BLaER1 treated with 17β-estradiol and CSF1 and Interleukin-3, amounts not matched to agents 10 nM and 100 nM (cell line): Measurements from ENCODE around the gene ZHX3.
"Not testable (repeated sequence)": the region's sequence is repeated elsewhere in the genome, so short reads cannot be mapped to it uniquely, and the experiment has no call there.

ENCODE experiments used
- H3K27ac ChIP-seq, 11 experiments: shearing (Covaris generic); formaldehyde crosslinking; 2 replicates each; pipeline ENCODE4 v1.8.1; 2022
- H3K27me3 ChIP-seq, 11 experiments: shearing (Covaris generic); formaldehyde crosslinking; 2 replicates each; pipeline ENCODE4 v1.8.1; 2022
- H3K36me3 ChIP-seq, 11 experiments: shearing (Covaris generic); formaldehyde crosslinking; 2 replicates each; pipeline ENCODE4 v1.8.1; 2022
- H3K4me1 ChIP-seq, 10 experiments: shearing (Covaris generic); formaldehyde crosslinking; 2 replicates each; pipeline ENCODE4 v1.8.1; 2022
- H3K4me2 ChIP-seq, 11 experiments: shearing (Covaris generic); formaldehyde crosslinking; 2 replicates each; pipeline ENCODE4 v1.8.1; 2022
- H3K4me3 ChIP-seq, 10 experiments: shearing (Covaris generic); formaldehyde crosslinking; 2 replicates each; pipeline ENCODE4 v1.8.1; 2022
- H3K9ac ChIP-seq, 11 experiments: shearing (Covaris generic); formaldehyde crosslinking; 2 replicates each; pipeline ENCODE4 v1.8.1; 2022
- H3K9me3 ChIP-seq, 11 experiments: shearing (Covaris generic); formaldehyde crosslinking; replicated peaks in 1 of 11; 2 replicates each; pipeline ENCODE4 v1.8.1; 2022
- H4K20me1 ChIP-seq, 11 experiments: shearing (Covaris generic); formaldehyde crosslinking; 2 replicates each; pipeline ENCODE4 v1.8.1; 2022
- Cebpa-rat ChIP-seq, 11 experiments: shearing (Covaris generic); IDR thresholded peaks; 2 replicates each; pipeline ENCODE4 v1.8.1; 2022

Gene ZHX3

DNA sequence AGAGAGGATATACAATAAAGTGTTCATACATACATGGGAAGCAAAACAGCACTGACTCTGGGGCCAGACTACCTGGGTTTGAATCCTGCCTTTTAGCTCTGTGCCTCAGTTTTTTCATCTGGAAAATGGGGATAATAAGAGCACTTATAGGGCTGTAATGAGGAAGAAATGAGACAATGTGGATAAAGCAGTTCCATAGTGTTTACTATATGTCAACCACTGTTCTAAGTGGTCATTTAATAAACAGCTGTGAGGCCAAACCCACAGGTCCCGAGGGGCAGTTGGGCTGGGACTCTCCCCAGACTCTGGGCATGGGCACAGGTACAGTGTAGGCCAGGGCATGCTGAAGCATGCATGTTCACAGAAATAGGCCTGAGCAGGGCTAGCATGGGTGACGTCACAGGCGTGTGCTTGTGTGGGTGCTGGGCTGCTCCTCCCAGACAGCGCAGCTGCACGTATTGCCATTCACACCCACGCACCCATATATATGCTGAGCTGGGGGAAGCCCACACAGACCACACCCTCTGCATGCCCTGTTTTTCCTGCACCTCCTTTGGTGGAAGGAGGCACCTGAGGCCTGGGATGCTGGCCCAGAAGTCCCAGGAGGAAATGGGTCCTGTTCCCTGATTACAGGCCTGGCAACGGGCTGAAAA lies 183.7 kb downstream of the ZHX3 start:
- peaks cover 15 to 31% (median 21%) of the 10 kb centered on the region in 10 experiments; a peak in 19 of 20 replicates for H3K4me1 ChIP-seq
- no peak overlapping the region for H3K4me3 ChIP-seq
- H4K20me1 ChIP-seq, result peaks cover 0 to 22% (median 8%) of the 10 kb centered on the region in 11 experiments; a peak in 16 of 22 replicates
- H3K36me3 ChIP-seq, result peaks cover 0 to 6% (median 0%) of the 10 kb centered on the region in 11 experiments; a peak in 2 of 22 replicates
- no peak overlapping the region for H3K27ac ChIP-seq
- no peak for TF ChIP-seq Cebpa-rat (IDR thresholded peaks at IDR 0.05)
- H3K27me3 ChIP-seq, result no peaks in the 10 kb centered on the region; a peak in 1 of 22 replicates
- peak overlapping the region in 3 of 11 experiments; percentile 25 to 39 (median 36); a peak in 5 of 22 replicates for H3K4me2 ChIP-seq
- H3K9ac ChIP-seq, result no peak overlapping the region
- H3K9me3 ChIP-seq, result no peaks in the 10 kb centered on the region

DNA sequence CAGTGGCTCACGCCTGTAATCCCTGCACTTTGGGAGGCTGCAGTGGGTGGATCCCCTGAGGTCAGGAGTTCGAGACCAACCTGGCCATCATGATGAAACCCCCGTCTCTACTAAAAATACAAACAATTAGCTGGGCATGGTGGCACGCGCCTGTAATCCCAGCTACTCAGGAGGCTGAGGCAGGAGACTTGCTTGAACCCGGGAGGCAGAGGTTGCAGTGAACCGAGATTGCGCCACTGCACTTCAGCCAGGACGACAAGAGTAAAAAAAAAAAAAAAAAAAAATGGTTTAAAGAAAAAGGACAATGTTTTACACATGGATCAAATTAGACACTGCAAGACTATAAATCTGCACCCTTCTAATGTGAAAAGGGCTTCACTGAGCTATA lies 185.1 kb downstream of the ZHX3 start:
- not testable (repeated sequence) for H3K4me2 ChIP-seq, H3K27ac ChIP-seq
- peaks cover 6 to 19% (median 11%) of the 10 kb centered on the region in 10 experiments; a peak in 19 of 20 replicates for H3K4me1 ChIP-seq

DNA sequence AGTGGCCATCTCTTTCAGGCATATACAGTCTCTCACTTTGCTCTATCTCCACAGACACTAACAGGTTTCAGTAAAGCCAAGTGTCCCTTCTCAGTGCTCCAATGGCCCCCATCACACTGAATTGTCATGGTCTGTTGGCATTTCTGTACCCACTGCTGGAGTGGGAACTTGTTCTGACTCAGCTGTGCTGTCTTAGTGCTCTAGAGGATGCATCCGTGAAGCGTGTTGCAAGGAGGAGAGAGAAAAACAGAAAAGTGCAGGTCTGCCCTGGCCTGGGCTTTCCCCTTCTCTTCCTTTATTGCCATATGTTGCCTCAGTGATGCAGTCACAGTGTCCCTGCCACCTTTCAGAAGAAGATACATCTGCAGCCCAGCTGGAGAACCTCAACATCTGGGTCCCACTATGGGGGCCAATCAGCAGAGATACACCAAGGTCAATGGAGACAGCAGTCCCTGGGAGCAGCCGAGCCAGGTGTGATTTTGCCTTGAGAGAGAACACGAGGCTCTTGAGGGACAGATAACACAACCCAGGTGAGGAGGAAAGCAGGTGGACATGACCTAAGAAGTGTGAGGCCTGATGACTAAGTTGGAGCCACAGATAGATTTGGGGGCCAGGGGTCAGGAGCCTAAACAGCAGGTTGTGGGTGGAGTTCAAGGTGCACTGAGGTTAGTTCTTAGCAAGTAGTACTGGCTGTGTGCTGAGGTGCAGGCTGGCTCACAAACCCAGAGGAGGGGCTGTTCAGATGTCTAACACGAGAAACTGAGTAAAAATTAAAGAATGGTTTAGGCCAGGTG lies 185.7 kb downstream of the ZHX3 start:
- Histone ChIP-seq H3K4me3 (no peak overlapping the region), H3K4me1 (peaks cover 6 to 19% (median 11%) of the 10 kb centered on the region in 10 experiments; a peak in 19 of 20 replicates), H3K36me3 (peaks cover 1 to 17% (median 11%) of the 10 kb centered on the region in 11 experiments), H3K27me3 (no peaks in the 10 kb centered on the region; a peak in 1 of 22 replicates), H3K9ac (no peak overlapping the region), H3K9me3 (peaks cover 0 to 9% (median 5%) of the 10 kb centered on the region in 11 experiments; a peak in 13 of 22 replicates), H4K20me1 (peaks cover 0 to 15% (median 0%) of the 10 kb centered on the region in 11 experiments; a peak in 3 of 22 replicates), H3K27ac (no peak overlapping the region), H3K4me2 (no peak overlapping the region)
- TF ChIP-seq Cebpa-rat (IDR thresholded peaks at IDR 0.05), result no peak

More for the DNA sequence above, 185.1 kb downstream of the ZHX3 start:
- H3K9me3 ChIP-seq, H3K27me3 ChIP-seq, H3K9ac ChIP-seq, H3K4me3 ChIP-seq: not testable (repeated sequence)
- Histone ChIP-seq H3K36me3 (peaks cover 0 to 11% (median 5%) of the 10 kb centered on the region in 11 experiments; a peak in 18 of 22 replicates), H4K20me1 (peaks cover 0 to 15% (median 0%) of the 10 kb centered on the region in 11 experiments; a peak in 3 of 22 replicates)
